ENCODE results near the gene PPP1R2B. TPM values are rescaled to one million over a fixed set of nuclear protein-coding genes. Genes with fewer than 3 reads are reported as not detected.

Gene PPP1R2B
- total RNA-seq, 2 experiments from 2014 or later = not detected

Other genes starting within 250 kb of the PPP1R2B start
- 1 to 10 TPM; 1.2 to 1.3 TPM for gene TIMD4, start 112.9 kb downstream of the PPP1R2B start, total RNA-seq
- under 1 TPM; 0.22 to 0.89 TPM for gene HAVCR1, start 208.8 kb downstream of the PPP1R2B start, total RNA-seq